HEK293 (cell line): ENCODE measurements around the gene ANKRD16.

ENCODE experiments used
- CTCF ChIA-PET: fragments of 350-600 bp; formaldehyde crosslinking; extraction: SDS; loops from one replicate; lab custom pipeline; 2021; ENCODE audit warnings: antibody characterized with exemption; lab: Yijun Ruan, JAX
- POLR2A ChIA-PET: fragments of 300-600 bp; formaldehyde crosslinking; extraction: SDS; loops from one replicate; lab custom pipeline; 2020; ENCODE audit warnings: antibody characterized with exemption, inconsistent platforms; lab: Yijun Ruan, JAX
- H3K27ac ChIP-seq: fragments of 200-500 bp; sonication (Bioruptor generic); 2 replicates; pipeline ENCODE4 v1.5.1; 2014; ENCODE audit warnings: low read depth, low read length, control low read depth, inconsistent platforms; ENCODE audit errors: extremely low read depth
- H3K36me3 ChIP-seq, 2 experiments: fragments of 200-500 bp in 1 of 2; sonication (Bioruptor generic) in 1 of 2; 1 replicate in 1 of 2; 2 replicates in 1 of 2; pipeline ENCODE4 v1.5.1; 2014 to 2017; ENCODE audit warnings: inconsistent platforms in 2 of 2, low read length in 2 of 2; ENCODE audit not compliant: control insufficient read depth in 2 of 2, insufficient read depth in 1 of 2
- H3K4me1 ChIP-seq: fragments of 200-500 bp; sonication (Bioruptor generic); 2 replicates; pipeline ENCODE4 v1.5.1; 2014; ENCODE audit warnings: mild to moderate bottlenecking, low read length, inconsistent platforms; ENCODE audit not compliant: control insufficient read depth, insufficient read depth
- H3K4me3 ChIP-seq: 2 replicates; pipeline ENCODE4 v1.5.1; 2011; ENCODE audit warnings: low read depth, mild to moderate bottlenecking, control low read depth, low read length, moderate library complexity
- H3K9me3 ChIP-seq: fragments of 200-500 bp; sonication (Bioruptor generic); 2 replicates; pipeline ENCODE4 v1.5.1; 2014; ENCODE audit warnings: low read depth, low read length, inconsistent platforms; ENCODE audit not compliant: control insufficient read depth, insufficient read depth
- SCRT2 ChIP-seq: fragments of 450-650 bp; formaldehyde crosslinking; IDR thresholded peaks from 2 replicates; pipeline ENCODE4 v1.5.1; 2016; ENCODE audit warnings: missing biosample characterization, missing genetic modification characterization
- SP2 ChIP-seq: fragments of 450-650 bp; formaldehyde crosslinking; IDR thresholded peaks from 2 replicates; pipeline ENCODE4 v1.5.1; 2016; ENCODE audit warnings: missing biosample characterization, missing genetic modification characterization
- WT1 ChIP-seq: fragments of 450-650 bp; formaldehyde crosslinking; IDR thresholded peaks from 2 replicates; pipeline ENCODE4 v1.5.1; 2016; ENCODE audit warnings: missing biosample characterization, missing genetic modification characterization
- ZBTB1 ChIP-seq: fragments of 450-650 bp; formaldehyde crosslinking; IDR thresholded peaks from 2 replicates; pipeline ENCODE4 v1.5.1; 2016; ENCODE audit warnings: missing biosample characterization, missing genetic modification characterization
- ZFP37 ChIP-seq: fragments of 450-650 bp; formaldehyde crosslinking; IDR thresholded peaks from 2 replicates; pipeline ENCODE4 v1.5.1; 2016; ENCODE audit warnings: missing biosample characterization, missing genetic modification characterization
- ZNF174 ChIP-seq: fragments of 450-650 bp; formaldehyde crosslinking; IDR thresholded peaks from 2 replicates; pipeline ENCODE4 v1.5.0; 2017; ENCODE audit warnings: missing biosample characterization, mild to moderate bottlenecking, missing genetic modification characterization
- ZNF18 ChIP-seq: fragments of 450-650 bp; formaldehyde crosslinking; IDR thresholded peaks from 2 replicates; pipeline ENCODE4 v1.5.1; 2016; ENCODE audit warnings: missing biosample characterization, missing genetic modification characterization
- ZNF19 ChIP-seq: fragments of 450-650 bp; formaldehyde crosslinking; IDR thresholded peaks from 2 replicates; pipeline ENCODE4; 2016; ENCODE audit warnings: missing biosample characterization, missing genetic modification characterization, low read depth
- ZNF341 ChIP-seq: fragments of 450-650 bp; formaldehyde crosslinking; IDR thresholded peaks from 2 replicates; pipeline ENCODE4; 2016; ENCODE audit warnings: low read depth, missing biosample characterization, missing genetic modification characterization
- ZNF423 ChIP-seq: fragments of 450-650 bp; formaldehyde crosslinking; IDR thresholded peaks from 2 replicates; pipeline ENCODE4 v1.5.1; 2016; ENCODE audit warnings: missing biosample characterization, missing genetic modification characterization
- ZNF513 ChIP-seq: fragments of 450-650 bp; IDR thresholded peaks from 2 replicates; pipeline ENCODE4 v1.5.1; 2018; ENCODE audit warnings: missing biosample characterization, missing genetic modification characterization
- ZNF514 ChIP-seq: fragments of 450-650 bp; formaldehyde crosslinking; IDR thresholded peaks from 2 replicates; pipeline ENCODE4 v1.5.1; 2016; ENCODE audit warnings: missing biosample characterization, missing genetic modification characterization
- ZNF549 ChIP-seq: fragments of 450-650 bp; IDR thresholded peaks from 2 replicates; pipeline ENCODE4 v1.5.1; 2018; ENCODE audit warnings: missing biosample characterization, missing genetic modification characterization, mild to moderate bottlenecking, inconsistent platforms, moderate library complexity
- ZNF664 ChIP-seq: fragments of 450-650 bp; formaldehyde crosslinking; IDR thresholded peaks from 2 replicates; pipeline ENCODE4 v1.5.1; 2016; ENCODE audit warnings: missing biosample characterization, missing genetic modification characterization
- ZNF792 ChIP-seq: fragments of 450-650 bp; formaldehyde crosslinking; IDR thresholded peaks from 2 replicates; pipeline ENCODE4 v1.5.1; 2016; ENCODE audit warnings: missing biosample characterization, missing genetic modification characterization
- ZSCAN4 ChIP-seq: fragments of 450-650 bp; formaldehyde crosslinking; IDR thresholded peaks from 2 replicates; pipeline ENCODE4 v1.5.1; 2017; ENCODE audit warnings: missing biosample characterization, missing genetic modification characterization
- TF ChIP-seq, protein P1 (sequence below): fragments of 450-650 bp; formaldehyde crosslinking; conservative IDR thresholded peaks from 2 replicates; pipeline ENCODE4 v1.5.1; 2016; ENCODE audit warnings: low read depth, missing biosample characterization, missing genetic modification characterization
- TF ChIP-seq, protein P2 (sequence below): fragments of 450-650 bp; formaldehyde crosslinking; IDR thresholded peaks from 2 replicates; pipeline ENCODE4 v1.5.1; 2016; ENCODE audit warnings: missing biosample characterization, missing genetic modification characterization, borderline replicate concordance

Gene ANKRD16

DNA sequence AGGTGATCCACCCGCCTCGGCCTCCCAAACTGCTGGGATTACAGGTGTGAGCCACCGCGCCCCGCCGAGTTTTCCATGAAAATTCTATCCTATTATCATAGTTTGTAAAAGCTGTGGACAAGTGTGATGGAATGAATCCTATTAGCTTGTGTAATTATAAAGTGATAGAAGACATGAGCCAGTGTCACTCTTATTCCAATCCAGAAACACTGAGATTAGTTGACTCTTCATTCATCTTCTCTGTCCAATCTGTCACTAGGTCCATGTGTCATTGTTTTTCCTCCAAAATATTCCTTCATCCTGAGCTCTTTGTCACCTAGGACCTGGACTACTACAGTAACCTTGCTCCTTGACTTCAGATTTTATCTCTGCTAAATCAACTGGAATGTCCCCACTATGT lies 13.9 kb upstream of the ANKRD16 start:
- POLR2A ChIA-PET, result interaction anchor here (1.0 kb wide), 1 partner anchor 14 kb away, joined by 3 read pairs; the partner anchor contains the start of genes ANKRD16 and FBH1

More for the DNA sequence above, 13.9 kb upstream of the ANKRD16 start:
- Histone ChIP-seq H3K9me3 (no peaks in the 10 kb centered on the region), H3K27ac (no peak overlapping the region), H3K4me3 (no peak overlapping the region), H3K36me3 (peaks cover 8 to 23% of the 10 kb centered on the region in 2 experiments; a peak in 2 of 3 replicates), H3K4me1 (no peaks in the 10 kb centered on the region)
- CTCF ChIA-PET, result interaction anchor here (0.6 kb wide), 2 partner anchors 17 to 288 kb away, joined by 3 to 6 read pairs; no protein-coding TSS in a partner anchor
- no peak for TF ChIP-seq ZBTB1 (tag by site-specific recombination)
- TF ChIP-seq ZSCAN4 (tag by site-specific recombination), result no peak
- no peak for TF ChIP-seq ZNF513 (tag by site-specific recombination)
- no peak for TF ChIP-seq ZNF549 (tag by site-specific recombination)
- TF ChIP-seq ZNF792 (tag by site-specific recombination), result no peak
- TF ChIP-seq, protein P1, sequence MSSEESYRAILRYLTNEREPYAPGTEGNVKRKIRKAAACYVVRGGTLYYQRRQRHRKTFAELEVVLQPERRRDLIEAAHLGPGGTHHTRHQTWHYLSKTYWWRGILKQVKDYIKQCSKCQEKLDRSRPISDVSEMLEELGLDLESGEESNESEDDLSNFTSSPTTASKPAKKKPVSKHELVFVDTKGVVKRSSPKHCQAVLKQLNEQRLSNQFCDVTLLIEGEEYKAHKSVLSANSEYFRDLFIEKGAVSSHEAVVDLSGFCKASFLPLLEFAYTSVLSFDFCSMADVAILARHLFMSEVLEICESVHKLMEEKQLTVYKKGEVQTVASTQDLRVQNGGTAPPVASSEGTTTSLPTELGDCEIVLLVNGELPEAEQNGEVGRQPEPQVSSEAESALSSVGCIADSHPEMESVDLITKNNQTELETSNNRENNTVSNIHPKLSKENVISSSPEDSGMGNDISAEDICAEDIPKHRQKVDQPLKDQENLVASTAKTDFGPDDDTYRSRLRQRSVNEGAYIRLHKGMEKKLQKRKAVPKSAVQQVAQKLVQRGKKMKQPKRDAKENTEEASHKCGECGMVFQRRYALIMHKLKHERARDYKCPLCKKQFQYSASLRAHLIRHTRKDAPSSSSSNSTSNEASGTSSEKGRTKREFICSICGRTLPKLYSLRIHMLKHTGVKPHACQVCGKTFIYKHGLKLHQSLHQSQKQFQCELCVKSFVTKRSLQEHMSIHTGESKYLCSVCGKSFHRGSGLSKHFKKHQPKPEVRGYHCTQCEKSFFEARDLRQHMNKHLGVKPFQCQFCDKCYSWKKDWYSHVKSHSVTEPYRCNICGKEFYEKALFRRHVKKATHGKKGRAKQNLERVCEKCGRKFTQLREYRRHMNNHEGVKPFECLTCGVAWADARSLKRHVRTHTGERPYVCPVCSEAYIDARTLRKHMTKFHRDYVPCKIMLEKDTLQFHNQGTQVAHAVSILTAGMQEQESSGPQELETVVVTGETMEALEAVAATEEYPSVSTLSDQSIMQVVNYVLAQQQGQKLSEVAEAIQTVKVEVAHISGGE (tag by site-specific recombination), result no peak
- TF ChIP-seq ZNF514 (tag by site-specific recombination), result no peak
- no peak for TF ChIP-seq WT1 (tag by site-specific recombination)
- TF ChIP-seq ZNF18 (tag by site-specific recombination), result no peak
- no peak for TF ChIP-seq SP2
- no peak for TF ChIP-seq ZNF423
- TF ChIP-seq ZNF19, result no peak
- TF ChIP-seq, protein P2, sequence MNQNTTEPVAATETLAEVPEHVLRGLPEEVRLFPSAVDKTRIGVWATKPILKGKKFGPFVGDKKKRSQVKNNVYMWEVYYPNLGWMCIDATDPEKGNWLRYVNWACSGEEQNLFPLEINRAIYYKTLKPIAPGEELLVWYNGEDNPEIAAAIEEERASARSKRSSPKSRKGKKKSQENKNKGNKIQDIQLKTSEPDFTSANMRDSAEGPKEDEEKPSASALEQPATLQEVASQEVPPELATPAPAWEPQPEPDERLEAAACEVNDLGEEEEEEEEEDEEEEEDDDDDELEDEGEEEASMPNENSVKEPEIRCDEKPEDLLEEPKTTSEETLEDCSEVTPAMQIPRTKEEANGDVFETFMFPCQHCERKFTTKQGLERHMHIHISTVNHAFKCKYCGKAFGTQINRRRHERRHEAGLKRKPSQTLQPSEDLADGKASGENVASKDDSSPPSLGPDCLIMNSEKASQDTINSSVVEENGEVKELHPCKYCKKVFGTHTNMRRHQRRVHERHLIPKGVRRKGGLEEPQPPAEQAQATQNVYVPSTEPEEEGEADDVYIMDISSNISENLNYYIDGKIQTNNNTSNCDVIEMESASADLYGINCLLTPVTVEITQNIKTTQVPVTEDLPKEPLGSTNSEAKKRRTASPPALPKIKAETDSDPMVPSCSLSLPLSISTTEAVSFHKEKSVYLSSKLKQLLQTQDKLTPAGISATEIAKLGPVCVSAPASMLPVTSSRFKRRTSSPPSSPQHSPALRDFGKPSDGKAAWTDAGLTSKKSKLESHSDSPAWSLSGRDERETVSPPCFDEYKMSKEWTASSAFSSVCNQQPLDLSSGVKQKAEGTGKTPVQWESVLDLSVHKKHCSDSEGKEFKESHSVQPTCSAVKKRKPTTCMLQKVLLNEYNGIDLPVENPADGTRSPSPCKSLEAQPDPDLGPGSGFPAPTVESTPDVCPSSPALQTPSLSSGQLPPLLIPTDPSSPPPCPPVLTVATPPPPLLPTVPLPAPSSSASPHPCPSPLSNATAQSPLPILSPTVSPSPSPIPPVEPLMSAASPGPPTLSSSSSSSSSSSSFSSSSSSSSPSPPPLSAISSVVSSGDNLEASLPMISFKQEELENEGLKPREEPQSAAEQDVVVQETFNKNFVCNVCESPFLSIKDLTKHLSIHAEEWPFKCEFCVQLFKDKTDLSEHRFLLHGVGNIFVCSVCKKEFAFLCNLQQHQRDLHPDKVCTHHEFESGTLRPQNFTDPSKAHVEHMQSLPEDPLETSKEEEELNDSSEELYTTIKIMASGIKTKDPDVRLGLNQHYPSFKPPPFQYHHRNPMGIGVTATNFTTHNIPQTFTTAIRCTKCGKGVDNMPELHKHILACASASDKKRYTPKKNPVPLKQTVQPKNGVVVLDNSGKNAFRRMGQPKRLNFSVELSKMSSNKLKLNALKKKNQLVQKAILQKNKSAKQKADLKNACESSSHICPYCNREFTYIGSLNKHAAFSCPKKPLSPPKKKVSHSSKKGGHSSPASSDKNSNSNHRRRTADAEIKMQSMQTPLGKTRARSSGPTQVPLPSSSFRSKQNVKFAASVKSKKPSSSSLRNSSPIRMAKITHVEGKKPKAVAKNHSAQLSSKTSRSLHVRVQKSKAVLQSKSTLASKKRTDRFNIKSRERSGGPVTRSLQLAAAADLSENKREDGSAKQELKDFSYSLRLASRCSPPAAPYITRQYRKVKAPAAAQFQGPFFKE (tag by site-specific recombination), result no peak
- TF ChIP-seq ZNF664 (tag by site-specific recombination), result no peak
- TF ChIP-seq SCRT2 (tag by site-specific recombination), result no peak
- TF ChIP-seq ZNF341, result no peak
- TF ChIP-seq ZFP37 (tag by site-specific recombination), result no peak
- TF ChIP-seq ZNF174, result no peak
